ENCODE measurements around the gene VTI1A. TPM values are rescaled to one million over a fixed set of nuclear protein-coding genes. Genes with fewer than 3 reads are reported as not detected.
"Not testable (repeated sequence)": the region's sequence is repeated elsewhere in the genome, so short reads cannot be mapped to it uniquely, and the experiment has no call there.

VTI1A gene
- total RNA-seq, 4 donors from 2014 or later, result 43.5 to 80.4 (median 62.3) TPM

DNA sequence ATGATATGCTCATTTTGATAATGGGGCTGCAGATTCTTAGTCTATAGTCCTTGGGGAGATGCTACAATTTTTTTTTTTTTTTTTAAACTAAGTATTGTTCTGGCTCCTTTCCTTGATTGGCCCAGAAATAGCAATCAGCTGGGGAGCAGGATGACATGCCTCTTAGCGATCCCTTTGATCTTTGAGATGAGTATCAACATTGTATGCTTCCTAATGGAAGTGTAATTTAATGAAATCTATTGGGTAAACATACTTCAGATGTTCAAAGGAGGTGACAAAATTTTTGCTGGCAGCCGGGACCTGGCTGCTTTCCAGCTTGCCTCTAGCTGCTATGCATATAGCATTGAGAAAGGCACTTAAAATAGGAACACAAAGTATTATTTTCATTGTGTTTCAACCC is 43.5 kb downstream of the VTI1A start:
- ATAC-seq (ENCODE audit: low FRiP score) (no peak), DNase-seq (ENCODE audit: low spot score) (no peak)
- TF ChIP-seq, protein P1, sequence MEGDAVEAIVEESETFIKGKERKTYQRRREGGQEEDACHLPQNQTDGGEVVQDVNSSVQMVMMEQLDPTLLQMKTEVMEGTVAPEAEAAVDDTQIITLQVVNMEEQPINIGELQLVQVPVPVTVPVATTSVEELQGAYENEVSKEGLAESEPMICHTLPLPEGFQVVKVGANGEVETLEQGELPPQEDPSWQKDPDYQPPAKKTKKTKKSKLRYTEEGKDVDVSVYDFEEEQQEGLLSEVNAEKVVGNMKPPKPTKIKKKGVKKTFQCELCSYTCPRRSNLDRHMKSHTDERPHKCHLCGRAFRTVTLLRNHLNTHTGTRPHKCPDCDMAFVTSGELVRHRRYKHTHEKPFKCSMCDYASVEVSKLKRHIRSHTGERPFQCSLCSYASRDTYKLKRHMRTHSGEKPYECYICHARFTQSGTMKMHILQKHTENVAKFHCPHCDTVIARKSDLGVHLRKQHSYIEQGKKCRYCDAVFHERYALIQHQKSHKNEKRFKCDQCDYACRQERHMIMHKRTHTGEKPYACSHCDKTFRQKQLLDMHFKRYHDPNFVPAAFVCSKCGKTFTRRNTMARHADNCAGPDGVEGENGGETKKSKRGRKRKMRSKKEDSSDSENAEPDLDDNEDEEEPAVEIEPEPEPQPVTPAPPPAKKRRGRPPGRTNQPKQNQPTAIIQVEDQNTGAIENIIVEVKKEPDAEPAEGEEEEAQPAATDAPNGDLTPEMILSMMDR (IDR thresholded peaks at IDR 0.05), result no peak

DNA sequence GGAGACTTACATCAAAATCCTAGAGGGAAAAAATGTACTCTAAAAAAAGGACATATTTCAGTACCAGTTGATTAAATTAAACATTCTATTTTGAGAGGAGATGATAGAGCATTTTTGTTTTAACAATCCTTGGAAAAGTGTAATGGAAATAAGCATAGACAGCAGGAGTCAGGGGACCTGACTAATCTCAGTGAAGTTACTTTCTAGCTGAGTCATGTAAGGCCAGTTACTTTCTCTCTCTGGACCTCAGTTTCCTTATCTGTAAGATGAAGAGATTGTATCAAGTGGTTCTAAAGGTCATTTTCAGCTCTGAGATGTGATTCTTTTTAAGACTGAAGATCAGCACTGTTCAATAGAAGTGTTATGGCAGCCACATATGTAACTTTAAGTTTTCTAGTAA is 44.1 kb downstream of the VTI1A start:
- TF ChIP-seq, protein P1 (IDR thresholded peaks at IDR 0.05), result no peak
- DNase-seq (ENCODE audit: low spot score), result no peak
- ATAC-seq (ENCODE audit: low FRiP score), result no peak

DNA sequence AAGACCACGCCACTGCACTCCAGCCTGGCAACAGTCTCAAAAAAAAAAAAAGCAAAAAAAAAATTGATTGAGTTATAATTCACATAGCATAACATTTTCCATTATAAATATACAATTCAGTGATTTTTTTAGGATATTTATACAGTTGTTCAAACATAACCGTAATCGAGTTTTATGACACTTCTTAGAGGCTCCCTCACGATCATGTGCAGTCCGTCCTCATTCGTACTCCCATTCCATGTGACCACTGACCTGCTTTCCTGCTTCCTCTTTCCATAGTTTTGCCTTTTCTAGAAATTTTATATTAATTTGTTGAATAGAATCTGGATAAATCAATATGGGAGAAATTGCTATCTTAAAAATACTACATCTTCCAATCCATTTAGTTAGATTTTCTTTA is 45.7 kb downstream of the VTI1A start:
- TF ChIP-seq, protein P1 (IDR thresholded peaks at IDR 0.05), result no peak
- no peak for DNase-seq (ENCODE audit: low spot score)
- no peak for ATAC-seq (ENCODE audit: low FRiP score)

DNA sequence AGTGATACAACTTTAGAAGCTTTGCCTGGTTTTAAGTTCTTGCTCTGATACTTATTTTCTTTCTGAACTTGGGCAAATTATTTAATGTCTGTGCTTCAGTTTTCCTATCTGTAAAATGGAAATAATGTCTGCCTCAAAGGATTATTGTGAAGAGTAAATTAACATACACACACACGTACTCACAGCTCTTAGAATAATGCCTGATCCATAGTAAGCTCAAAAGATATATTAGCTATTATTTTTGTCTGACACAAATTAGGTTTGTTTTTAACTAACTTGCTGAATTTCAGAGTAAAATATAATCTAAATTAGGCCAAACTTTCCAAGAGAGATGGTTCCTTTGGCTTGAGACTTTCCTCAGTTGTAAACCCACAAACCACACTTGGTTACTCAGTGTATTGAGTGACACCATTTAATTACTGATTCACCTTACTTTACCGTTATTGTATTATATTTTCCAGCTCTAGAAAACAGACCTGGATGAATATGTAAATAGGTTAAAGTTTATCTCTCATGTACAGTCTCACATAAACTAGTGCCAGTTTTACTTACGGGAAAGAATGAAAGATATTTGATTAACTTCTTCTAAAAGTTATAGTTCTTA is 50.4 kb downstream of the VTI1A start:
- TF ChIP-seq, protein P1 (IDR thresholded peaks at IDR 0.05), result no peak
- DNase-seq (ENCODE audit: low spot score), result no peak
- no peak for ATAC-seq (ENCODE audit: low FRiP score)

DNA sequence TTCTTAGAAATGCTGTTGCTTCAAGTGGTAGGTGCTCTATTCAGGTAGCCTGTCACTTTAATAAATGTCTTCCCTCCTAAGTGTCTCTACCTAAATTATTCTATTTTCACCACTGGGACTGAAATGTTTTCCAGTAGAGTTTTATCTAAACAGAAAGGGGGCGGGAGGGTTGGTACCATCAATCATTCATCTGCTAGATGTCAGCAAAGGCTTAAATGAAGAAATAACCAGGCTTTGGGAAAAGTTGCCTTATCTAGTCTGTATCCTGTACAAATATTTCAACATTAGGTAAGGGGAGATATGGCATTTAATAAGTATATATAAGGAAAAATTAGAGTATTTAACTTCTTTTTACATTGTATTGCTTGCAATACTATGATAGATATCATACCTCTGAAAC is 51.8 kb downstream of the VTI1A start:
- ATAC-seq (ENCODE audit: low FRiP score) (no peak), DNase-seq (ENCODE audit: low spot score) (no peak)
- TF ChIP-seq, protein P1 (IDR thresholded peaks at IDR 0.05), result no peak

DNA sequence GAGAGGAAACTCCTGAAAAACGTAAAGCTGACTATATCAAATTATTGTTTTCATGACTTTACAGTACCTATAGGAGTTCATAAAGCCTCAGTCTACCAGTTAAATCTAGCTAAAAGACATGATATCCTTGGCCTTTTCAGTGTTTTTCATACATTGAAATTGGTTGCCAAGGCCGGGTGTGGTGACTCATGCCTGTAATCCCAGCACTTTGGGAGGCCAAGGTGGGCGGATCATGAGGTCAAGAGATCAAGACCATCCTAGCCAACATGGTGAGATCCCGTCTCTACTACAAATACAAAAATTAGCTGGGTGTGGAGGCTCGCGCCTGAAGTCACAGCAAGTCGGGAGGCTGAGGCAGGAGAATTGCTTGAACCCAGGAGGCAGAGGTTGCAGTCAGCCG is 53.0 kb downstream of the VTI1A start:
- DNase-seq (ENCODE audit: low spot score); ATAC-seq (ENCODE audit: low FRiP score): not testable (repeated sequence)

DNA sequence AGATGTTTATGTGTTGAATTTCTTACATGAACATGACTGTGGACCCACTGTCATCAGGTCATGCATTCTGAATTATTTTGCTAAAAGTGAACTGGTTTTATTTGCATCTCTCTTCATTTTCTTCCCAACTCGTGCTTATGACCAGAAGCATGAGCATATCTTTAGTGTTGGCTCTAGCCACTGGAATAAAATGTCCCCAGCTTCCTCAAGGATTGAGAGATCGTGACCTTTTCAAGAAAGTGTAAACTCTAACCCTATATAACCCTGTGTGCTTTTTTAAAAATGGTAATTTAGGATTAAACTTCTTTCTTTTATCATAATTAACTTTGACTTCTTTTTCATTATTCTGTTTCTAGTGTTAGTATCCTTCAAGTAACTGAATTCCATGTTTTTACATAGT is 55.5 kb downstream of the VTI1A start:
- ATAC-seq (ENCODE audit: low FRiP score) (no peak), DNase-seq (ENCODE audit: low spot score) (no peak)
- TF ChIP-seq, protein P1 (IDR thresholded peaks at IDR 0.05), result no peak
